ENCODE results near the gene DHX29.

The DHX29 gene

GRCh38 chr5:55231029-55231918 lies 76.2 kb downstream of the DHX29 start:
- DNase-seq = no peak

DNA sequence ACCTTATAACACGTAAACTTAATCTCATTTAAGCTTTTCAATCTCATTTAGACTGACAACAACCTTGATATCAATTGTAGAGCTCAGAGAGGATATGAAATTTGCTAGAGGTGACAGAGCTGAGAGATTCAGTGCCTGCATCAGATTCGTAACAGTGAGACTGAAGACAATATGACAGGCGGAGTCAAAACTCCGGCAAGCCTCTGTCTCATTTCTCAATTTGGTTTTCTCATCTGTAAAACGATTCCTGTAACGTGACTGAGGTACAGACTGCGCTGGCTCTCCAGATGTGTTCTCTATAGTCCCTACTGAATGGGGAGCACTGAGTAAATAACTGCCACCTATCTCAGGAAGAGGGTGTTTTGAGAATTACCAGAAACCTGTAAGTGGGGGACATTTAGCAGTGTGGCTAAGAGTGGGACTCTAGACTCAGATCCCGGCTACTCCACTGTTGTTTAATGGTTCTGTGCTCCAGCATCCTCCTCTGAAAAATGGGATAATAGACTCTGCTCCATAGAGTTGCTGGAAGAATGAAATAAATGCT lies 77.3 kb downstream of the DHX29 start:
- no peak for DNase-seq

- DNase-seq = no peak
These were observed 79.6 kb downstream of the DHX29 start for GRCh38 chr5:55227664-55228430.

DNA sequence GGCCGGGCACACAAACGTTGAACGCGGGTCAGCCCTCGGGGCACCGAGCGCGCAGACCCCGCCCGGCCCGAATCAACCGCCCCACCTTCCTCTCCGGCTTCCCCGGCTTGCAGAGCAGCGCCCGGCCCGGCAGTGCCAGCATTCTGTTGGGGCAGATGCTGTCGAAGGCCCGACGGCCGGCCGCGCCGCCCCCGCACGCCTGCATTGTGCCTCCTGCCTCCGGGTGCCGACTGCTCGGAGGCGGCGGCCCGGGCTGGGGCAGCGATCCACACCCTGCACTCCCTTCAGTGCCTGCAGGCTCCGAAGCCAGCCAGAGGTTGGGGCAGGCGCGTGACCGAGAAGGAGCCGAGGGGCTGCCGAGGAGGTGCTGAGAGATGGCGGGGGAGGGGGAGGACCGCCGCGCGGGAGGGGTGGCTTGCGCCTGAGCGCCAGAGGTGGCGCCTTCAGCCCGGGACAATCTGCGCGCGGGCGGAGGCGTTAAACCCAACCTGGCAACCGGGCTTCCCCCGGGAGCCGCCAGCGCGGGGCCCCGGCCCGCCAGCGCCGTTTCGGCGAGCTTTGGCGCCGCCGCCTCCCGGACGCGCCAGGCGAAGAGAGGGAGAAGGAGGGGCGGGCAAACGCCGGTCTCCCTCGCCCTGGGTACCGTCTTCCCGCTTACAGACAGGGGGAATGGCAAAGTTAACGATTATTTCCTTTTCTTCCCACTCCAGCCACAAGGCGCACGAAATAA lies 80.4 kb downstream of the DHX29 start, which contains the start of gene MCIDAS:
TSS of gene MCIDAS (minus strand) at position 382 of the 730 bp plus-strand sequence. CDS start at position 205, 177 bp downstream.
- DNase-seq = peak; percentile 61

DNA sequence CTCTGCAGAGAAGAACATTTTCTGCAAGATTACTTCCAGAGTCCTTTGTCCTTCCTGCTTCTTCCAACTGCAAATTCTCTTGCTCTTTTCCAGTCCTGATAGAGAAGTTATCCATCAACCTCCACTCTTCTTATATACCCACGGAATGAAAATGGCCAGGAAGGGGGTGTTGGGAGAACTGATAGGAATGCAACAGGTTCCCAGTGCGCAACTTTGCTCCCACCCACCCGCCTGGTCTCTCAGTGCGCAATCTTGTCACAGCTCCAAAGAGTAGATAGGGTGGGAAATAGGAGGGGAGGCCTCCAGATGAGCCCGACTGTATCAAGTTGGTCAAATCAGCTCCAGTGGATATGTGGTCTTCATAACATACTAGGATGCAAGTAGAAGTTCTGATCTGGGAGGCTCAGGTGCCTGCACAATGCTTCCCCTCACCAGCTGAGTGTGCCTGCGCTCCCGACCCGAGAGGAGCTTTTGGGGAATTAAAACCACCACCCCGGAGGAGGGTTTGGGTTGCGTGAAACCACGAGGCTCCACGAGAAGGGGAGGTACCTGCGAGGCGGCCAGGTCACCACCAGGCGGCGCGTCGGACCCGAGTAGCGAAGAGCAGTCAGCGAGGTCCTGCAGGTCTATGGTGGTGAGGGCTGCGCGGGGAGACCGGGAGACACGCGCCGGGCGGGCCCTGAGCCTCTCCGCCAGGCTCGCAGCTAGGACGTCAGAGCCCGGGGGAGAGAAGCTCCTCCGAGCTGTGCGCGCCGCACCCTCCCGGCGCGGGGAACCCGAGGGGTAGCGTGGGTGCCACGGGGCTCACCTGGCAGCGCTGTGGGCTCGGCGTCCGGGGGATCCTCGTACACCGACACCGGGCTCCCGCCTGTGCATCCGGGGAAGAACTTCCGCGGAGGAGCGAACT lies 81.2 kb downstream of the DHX29 start:
- peak; percentile 67 for DNase-seq

GRCh38 chr5:55225346-55225745 lies 82.1 kb downstream of the DHX29 start:
- no peak for DNase-seq

- no peak for DNase-seq
These were observed 83.7 kb downstream of the DHX29 start for GRCh38 chr5:55223812-55224240.

GRCh38 chr5:55222985-55223811 lies 84.3 kb downstream of the DHX29 start:
- DNase-seq = no peak

DNA sequence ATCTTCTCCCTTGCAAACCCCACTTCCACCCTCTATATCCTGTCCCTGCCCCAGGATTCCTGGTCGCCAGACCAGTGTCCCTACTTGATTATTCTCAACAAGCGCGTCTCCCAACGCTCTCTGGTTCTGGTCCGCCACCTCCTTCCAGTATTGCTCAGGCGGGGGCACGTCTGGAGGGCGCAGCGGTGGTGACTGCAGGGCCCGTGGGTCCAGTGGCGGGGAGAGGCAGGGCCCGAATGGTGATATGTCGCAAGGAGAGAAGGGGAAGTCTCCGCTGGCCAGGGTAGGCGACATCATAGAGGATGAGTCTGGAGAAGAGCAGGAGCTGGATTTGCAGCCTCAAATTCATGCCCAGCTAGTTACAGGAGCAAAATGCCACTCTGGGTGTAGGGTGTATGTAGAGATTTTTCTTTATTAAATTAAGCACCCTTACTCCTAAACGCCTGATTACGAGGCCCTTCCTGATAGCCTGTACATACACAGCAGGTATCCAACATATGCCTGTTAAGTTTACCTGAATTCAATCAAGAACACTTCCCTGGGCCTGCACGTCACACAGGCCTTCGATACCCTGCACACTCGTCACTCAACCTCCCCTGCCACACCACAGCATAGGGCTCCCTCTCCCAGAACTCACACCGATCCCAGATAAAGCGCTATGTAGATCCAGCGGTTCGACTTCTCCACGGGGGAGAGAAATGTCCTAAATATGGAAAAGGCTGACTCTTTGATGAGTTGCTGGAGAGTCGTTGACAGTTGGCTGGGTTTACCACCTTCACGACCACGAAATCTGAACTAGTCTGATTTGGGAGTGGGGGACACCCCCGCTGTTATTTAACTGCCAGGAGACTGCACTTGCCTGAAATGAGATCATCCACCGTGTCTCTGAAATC lies 85.2 kb downstream of the DHX29 start:
- DNase-seq = no peak

GRCh38 chr5:55220433-55221185 lies 86.9 kb downstream of the DHX29 start:
- DNase-seq = no peak

DNA sequence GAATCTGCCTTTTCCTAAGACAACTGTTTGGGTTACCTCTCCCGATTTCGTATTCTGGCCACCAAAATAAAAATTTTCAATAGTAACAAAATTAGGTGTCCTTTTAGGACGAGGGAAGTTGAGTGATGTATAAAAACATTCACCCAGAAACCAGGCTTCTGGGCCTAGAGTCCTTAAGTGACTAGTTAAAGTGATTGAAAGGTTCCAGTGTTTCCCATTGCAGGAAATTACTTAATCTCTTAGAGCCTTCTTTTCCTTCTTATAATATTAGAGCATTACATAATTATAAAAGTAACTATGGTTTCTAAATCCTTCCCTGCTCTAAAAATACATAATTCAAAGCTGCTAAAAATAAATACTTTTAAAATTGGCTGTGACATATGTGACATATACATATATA lies 87.7 kb downstream of the DHX29 start:
- DNase-seq = no peak

DNA sequence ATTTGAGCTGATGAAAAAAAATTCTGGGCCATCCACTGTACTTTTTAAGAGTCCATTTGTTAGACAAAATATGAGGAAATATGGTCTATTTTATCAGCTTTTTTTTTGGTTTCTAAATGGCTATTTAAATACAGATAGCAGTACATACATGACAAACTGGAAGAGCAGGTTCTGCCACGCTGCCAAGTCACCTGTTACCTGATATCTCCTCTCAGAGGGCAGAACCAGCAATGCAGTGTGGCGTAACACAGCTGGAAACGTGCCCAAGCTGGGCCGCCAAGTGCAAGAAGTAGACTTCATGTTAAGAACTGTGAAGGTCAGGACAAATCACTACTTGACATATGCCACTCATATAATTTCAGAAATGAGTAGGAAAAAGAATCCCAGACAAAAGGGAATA lies 88.5 kb downstream of the DHX29 start:
- DNase-seq = no peak

DNA sequence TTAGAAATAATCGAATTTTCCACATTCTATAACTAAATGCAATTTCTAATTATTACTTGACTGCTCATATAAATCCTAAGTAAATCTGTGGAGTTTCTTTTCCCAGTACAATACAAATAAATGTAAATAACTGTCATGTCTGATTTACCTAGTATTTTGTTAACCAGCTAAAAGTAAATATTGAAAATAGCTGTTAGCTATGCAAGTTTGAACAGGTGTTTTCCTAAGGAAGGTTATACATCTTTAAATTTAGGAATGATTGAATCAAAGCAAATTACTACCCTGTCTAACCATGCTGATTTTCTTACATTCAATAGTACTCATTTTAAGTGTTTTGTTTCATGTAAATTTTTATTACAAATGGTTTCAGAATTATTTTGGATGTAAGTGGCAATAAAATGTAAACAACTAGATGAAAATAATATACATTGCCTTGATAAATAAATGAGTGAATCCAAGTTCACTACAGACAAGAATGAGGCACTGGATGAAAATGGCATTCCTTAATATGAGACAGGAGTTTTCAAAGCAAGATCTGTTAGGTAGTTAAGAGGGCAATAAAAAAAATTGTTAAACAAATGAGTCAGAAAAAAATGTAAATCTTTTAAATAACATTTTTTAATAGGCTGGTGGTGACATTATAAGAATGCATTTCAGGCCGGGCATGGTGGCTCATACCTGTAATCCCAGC lies 96.2 kb downstream of the DHX29 start:
- no peak for DNase-seq

Data from stimulated activated CD4-positive, alpha-beta T cell treated with anti-CD3 and anti-CD28 coated beads, Interleukin-4, amount 100 ng/mL, for 24 hours (primary cell).